ACHN (cell line): ENCODE results near the gene NRARP.

Experiments
- DNase-seq: peaks from one replicate; pipeline ENCODE4 v3.0.0-alpha.2; 2015
- in situ Hi-C: cut with HindIII; loops from 2 replicates; pipeline ENCODE4 v1.10.0; 2017; ENCODE audit warnings: low sequenced_read_pairs, low pct_ligation_motif_present, low pct_unique_long_range_greater_than_20kb

The NRARP gene

GRCh38 chr9:137313326-137313936 is 11.4 kb upstream of the NRARP start:
- DNase-seq: no peak
- in situ Hi-C loops: no loop called here

DNA sequence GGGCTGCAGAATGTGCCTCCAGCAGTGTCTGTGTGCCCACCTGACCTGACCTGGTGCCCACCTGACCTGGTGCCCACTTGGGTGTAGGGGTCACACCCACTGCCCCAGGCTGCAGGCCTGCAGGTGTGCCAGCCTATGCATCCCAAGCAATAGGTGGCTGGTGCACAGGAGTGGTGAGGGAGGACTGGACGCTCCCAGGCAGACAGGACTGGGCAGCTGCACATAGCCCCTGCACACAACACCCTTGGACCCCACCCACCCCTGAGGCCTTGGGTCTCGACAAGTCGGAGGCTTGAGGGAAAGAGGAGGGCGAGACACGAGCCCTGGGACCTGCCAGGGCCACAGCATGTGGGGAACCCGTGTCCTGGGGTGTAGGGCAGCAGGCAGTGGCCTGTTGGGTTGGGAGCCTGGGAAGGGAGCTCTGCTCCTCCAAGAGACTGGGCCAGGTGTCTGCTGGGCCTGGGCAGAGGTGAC is 10.8 kb upstream of the NRARP start:
- in situ Hi-C loops: no loop called here
- DNase-seq: no peak

GRCh38 chr9:137311986-137312851 is 10.1 kb upstream of the NRARP start:
- in situ Hi-C loops: no loop called here
- no peak for DNase-seq

DNA sequence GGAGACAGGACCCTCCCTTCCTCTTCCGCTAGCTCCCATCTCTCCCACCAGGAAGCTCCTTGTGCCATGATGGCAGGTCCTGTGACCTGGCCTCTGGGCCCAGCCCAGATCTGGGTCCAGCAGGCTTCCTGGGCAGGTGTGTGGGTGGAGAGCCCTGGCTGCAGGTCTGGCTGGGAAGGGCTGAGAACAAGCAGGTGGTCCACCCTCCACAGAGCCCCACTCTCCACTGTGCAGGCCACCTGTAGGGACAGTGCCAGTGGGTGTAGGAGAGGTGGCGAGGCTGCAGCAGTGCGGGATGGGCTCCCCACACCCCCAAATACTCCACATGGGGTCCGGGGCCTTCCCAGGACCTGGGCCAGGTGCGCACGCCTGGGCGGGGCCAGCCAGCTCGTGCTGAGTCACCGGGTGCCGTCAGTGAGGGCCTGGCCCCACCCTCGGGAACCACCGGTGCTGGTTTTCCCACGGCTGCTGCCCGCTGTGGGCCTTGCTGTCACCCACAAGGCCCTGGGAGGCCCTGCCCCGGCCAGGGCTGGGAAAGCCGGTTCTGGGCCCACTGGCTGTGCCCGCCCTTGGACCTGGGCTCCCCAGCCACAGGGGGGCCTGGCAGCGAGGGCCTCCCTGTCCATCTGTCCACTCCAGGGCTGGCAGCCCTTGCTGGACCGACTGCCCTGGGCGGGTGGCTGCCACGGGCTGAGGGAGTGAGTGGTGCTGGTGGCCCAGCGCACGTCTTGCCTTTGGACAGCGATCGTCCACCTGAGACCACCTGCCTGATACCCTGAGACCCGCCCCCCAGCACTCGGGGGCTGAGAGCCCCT is 9.3 kb upstream of the NRARP start:
- in situ Hi-C loops: no loop called here
- no peak for DNase-seq

DNA sequence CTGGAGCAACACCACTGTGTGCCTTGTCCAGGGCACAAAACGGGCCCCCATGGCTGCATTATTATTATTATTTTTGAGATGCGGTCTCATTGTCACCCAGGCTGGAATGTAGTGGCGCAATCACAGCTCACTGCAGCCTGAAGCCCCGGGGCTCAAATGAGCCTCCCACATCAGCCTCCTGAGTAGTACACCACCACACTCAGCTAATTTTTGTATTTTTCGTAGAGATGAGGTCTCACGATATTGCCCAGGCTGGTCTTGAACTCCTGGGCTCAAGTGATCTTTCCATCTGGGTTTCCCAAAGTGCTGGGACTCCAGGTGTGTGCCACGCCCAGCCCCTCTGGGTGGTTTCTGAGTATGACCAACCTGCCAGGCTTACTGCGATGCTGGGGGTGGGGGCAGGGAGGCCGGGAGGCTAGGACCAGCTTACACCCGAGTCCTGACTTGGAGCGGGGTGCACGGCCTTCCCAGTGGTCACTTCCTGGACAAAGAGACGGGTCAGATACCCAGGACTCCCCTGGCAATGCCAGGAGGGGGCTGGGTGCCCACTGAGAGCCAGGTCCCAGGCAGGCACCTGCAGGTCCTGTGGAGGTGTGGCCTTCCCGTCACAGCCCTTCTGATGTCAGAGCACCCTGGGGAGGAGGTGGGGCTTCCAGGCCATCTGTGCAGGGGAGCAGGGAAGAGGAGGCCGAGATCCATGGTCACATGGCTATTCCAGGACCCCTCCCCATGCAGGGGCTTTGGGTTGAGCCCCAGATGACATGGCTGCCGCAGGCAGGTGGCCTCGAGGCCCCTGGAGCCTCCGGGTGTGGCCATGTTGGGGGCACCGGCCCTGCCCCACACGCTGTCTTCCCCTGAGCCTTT is 8.3 kb upstream of the NRARP start:
- DNase-seq: no peak
- in situ Hi-C loops: no loop called here

DNA sequence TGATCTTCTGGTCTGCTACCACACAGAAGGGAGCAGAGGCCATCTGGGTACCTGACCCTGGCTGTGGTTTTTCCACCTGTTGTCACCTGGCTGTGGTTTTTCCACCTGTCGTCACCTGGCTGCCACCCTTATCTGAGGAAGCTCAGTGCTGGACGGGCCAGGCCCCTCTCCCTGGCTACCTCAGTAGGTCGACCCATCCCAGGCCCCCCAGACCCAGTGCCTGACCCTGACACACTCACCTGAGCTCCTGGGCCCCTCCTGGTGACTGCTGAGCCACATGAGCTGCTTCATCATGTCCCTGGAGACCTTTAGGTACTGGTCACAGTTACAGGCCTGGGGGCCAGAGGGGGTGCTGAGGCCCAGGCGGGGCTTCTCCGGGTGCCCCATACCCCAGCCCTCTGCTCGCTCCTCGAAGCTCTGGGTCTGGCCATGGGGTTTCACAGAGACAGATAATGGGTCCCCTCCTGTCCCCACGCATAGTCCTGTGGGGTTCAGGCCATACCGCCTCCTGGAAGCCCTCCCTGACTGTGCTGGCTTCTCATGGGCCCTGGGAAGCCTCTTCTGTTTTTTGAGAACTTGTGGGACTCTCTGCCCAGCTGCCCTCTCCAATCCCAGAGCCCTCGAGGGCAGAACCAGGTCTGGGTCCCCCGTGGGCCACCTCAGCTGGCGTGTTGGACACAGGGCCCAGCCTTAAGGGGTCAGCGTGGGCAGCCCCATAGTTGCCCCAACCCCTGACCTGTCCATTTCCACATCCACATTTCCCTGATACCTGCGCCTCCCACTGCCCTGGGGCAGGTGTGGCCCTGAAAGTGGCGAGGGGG is 7.5 kb upstream of the NRARP start:
- DNase-seq: no peak
- in situ Hi-C loops: no loop called here

GRCh38 chr9:137308057-137308619 is 6.1 kb upstream of the NRARP start:
- DNase-seq: no peak
- in situ Hi-C loops: no loop called here

DNA sequence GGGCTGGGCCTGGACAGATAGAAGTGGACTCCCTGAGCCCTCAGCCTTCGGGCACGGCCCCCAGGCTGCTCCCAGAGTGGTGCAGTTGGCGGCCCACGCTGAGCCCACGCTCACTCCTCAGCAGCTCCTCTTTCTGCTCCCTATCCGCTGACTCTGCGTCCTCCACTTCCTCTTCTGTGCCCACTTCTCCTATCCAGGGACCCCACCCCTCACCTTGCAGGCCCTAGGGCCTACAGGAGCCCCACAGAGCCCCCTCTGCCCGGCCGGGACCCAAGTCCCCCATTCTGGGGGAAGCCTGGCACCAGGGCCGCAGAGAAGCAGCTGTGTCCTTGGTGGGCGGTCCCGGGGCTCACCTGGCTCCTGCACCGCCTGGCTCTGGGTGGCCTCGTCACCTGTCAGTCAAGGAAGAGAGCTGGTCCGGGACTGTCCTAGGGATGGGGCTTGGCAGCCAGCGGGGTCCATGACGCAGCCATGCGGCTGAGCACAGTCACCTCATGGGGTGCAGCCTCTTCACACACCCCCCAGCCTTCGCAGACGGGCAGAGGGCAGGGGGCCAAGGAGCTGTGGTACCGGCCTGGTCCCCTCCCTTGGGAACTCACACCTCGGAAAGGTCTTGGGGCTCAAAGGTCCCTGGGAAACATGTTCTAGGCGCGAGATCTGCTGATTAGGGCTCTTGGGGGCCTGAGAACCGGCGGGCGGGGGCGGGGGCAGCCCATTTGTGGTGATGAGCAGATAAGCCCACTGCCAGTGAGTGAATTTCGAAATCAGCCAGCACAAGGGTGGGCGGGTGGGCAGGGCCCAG is 5.4 kb upstream of the NRARP start:
- in situ Hi-C loops: no loop called here
- DNase-seq: no peak

- DNase-seq: no peak
- in situ Hi-C loops: no loop called here
Measured at GRCh38 chr9:137306850-137307254, 4.8 kb upstream of the NRARP start.

DNA sequence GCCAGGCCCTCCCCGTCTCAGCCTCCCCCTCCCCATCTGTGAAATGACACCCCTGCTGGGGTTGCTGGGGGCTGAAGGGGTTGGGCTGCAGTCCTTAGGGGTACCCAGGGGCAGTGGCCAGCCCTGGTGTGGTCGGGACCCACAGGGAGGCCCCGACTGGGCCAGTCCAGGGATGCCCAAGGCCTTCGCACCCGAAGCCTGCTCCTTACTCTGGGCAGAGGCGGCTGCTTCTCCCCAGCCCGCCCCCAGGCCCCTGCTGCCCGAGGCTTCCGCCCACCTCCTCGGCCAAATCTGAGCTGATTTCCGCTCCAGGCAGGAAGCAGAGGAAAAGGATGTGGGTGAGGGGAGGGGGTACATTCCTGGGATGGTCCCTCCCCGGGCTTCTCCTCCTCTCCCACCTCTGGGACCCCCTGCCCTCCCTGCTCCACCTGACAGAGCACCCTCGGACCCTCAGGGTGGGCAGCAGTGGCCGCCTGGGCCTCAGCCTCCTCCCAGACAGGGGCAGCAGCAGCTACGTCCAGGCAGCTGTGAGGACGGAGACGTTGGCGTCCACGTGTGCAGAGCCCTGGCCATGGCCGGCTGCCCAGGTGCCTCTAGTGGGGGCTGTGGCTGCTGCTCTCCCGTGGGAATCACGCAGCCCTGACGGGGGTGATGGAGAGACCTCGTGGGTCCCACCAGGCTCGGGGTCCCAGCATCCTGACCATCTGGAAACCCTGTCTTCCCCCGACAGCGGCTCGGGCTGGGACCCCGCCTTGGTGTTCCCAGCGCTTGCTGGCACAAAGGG is 4.2 kb upstream of the NRARP start:
- no peak for DNase-seq
- in situ Hi-C loops: no loop called here

GRCh38 chr9:137305798-137306065 is 3.7 kb upstream of the NRARP start:
- DNase-seq: no peak
- in situ Hi-C loops: no loop called here

DNA sequence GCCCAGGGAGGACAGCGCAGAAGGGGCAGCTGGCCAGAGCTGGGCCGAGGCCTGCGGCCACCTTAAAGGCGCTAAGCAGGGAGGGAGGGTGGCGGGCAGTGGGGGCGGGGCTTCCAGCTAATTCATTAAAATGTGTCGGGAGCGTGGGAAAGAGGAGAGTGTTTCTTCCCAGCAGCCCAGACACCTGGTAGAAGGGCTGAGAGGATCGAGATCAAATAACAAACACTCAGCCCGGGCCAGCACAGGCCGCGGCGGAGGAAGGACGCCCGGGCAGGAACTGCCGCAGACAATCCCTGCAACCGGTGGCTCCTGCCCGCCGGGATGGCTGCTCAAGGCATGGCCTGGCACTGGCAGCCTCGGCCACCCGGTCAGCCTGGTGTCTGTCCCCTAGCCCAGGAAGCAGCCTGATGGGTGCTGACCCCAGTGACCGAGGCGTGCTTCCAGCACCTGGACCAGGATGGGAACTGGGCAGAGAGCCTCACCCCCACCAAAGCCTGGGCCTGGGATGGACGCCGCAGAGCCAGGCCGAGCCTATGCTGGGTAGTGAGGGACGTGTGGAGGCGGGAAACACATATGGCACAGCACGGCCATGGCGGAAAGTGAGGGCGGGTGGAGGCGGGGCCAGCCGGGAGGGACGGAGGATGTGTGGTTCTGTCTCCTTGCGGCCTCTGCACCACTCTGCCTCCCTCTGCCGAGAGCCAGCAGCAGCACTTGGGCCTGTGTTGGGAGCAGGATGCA is 3.2 kb upstream of the NRARP start:
- DNase-seq: no peak
- in situ Hi-C loops: no loop called here

- in situ Hi-C loops: no loop called here
- DNase-seq: no peak
Measured at GRCh38 chr9:137304383-137305059, 2.5 kb upstream of the NRARP start.

DNA sequence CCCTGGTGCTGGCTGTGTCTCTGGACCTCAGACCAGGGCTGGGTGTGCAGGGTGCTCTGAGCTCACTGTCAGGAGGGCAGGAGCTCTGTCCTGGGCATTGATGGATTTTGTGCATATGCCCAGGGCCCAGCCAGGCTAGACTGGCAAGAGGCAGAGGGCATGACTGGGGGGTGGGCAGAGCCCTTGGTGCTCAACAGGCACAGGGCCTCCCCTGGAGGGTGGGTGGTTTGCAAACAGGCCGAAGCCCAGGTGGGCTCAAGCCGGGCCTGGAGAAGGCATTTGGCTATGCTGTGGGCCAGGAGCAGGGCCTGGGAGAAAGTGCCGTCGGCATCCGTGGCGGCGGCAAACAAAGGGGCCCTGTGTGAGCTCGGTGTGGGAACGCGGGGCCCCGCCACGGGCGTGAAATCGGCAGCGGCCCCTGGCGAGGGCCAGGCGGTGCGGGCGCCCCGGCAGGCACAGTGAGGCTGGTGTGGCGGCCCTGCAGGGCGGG is 1.9 kb upstream of the NRARP start:
- no peak for DNase-seq
- in situ Hi-C loops: no loop called here
